SK-N-MC (cell line): Measurements from ENCODE around the gene VSTM4.

Source experiments
- DNase-seq: peaks from one replicate; pipeline ENCODE4 v3.0.0-alpha.2; 2011; ENCODE audit warnings: low read depth, low spot score
- H3K27ac ChIP-seq: fragments of 200-600 bp; sonication (generic); 2 replicates; pipeline ENCODE4 v1.5.1; 2016; ENCODE audit warnings: mixed run types
- H3K36me3 ChIP-seq: fragments of 200-600 bp; sonication (generic); 2 replicates; pipeline ENCODE4 v1.6.1; 2017; ENCODE audit warnings: antibody characterized with exemption, low read length, mixed read lengths; ENCODE audit not compliant: insufficient read depth
- H3K4me3 ChIP-seq: fragments of 200-600 bp; sonication (generic); 2 replicates; pipeline ENCODE4 v1.5.1; 2016
- H3K9ac ChIP-seq: fragments of 200-600 bp; sonication (generic); 2 replicates; pipeline ENCODE4 v1.8.0; 2017; ENCODE audit warnings: mixed run types, mixed read lengths; ENCODE audit not compliant: insufficient read length
- H3K9me3 ChIP-seq: fragments of 200-600 bp; sonication (generic); 2 replicates; pipeline ENCODE4 v1.6.1; 2017; ENCODE audit warnings: low read depth, mild to moderate bottlenecking, antibody characterized with exemption, low read length, moderate library complexity, mixed read lengths
- EZH2 ChIP-seq: fragments of 200-600 bp; sonication (generic); IDR thresholded peaks from one replicate; pipeline ENCODE4 v1.6.1; 2017; ENCODE audit warnings: antibody characterized with exemption
- FOXP2 ChIP-seq: optimal IDR thresholded peaks from 2 replicates; pipeline ENCODE3; 2011; ENCODE audit warnings: mild to moderate bottlenecking, moderate library complexity; ENCODE audit not compliant: insufficient read depth; ENCODE audit errors: extremely low read length, control extremely low read depth
- POLR2AphosphoS5 ChIP-seq: IDR thresholded peaks from 2 replicates; pipeline ENCODE4 v1.6.1; 2012; ENCODE audit warnings: mild to moderate bottlenecking, low read depth, low read length, borderline replicate concordance

The VSTM4 gene

DNA sequence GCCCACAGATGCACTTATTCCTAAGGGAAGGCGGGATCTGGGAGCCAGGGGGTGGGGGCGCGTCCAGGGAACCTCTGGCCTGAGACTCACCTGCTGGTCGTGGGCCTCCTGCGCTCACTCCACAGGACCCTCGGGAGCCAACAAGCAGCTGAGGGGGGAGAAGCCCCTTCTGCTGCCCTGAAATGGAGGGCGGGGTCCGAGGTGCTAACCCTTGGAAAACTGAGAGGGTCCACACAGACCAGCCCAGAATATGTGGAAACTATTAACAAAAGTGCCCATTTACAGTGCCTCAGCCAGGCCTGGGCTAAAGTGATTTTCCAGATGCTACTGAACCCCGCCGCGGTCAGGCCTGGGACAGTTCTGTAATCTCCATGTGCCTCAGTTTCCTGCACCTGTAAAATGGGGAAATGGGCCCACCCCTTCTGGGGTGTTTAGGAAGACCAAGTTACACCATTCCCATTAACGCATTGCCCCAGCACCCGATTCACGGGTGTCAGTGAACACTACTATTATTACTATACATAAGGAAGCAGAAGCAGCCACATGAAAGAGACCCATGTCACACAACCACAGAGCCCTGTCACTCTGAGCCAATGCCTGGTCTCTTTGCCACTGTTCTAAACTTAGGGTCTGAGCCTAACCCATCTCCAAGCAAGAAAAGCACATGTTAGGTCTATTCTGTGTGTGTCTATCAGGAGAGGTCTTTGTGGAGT is 630 bp upstream of the VSTM4 start:
- no peak for DNase-seq
- TF ChIP-seq POLR2AphosphoS5 (no peak), FOXP2 (no peak), EZH2 (no peak)
- no peak overlapping the region for H3K4me3 ChIP-seq
- no peak overlapping the region for H3K27ac ChIP-seq
- no peak overlapping the region for H3K9ac ChIP-seq
- no peaks in the 10 kb centered on the region for H3K9me3 ChIP-seq
- H3K36me3 ChIP-seq: no peaks in the 10 kb centered on the region

DNA sequence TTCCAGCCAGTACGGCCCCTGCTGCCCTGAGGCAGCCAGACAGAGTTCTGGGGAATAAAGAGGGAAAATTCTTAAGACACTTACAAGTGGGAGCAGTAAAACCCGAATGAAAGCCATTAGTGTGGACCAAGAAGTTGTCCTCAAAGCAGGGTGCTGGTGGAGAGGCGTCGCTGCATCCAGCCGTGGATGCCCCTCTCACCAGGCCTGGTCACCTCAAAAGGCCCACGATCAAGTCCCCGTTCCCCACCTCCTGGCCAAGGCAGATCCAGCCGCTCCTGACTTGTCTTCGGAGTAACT is 656 bp downstream of the VSTM4 start:
- Histone ChIP-seq H3K9ac (no peak overlapping the region), H3K36me3 (no peaks in the 10 kb centered on the region), H3K27ac (no peak overlapping the region), H3K9me3 (no peaks in the 10 kb centered on the region), H3K4me3 (no peak overlapping the region)
- TF ChIP-seq FOXP2 (no peak), POLR2AphosphoS5 (no peak), EZH2 (no peak)
- no peak for DNase-seq

DNA sequence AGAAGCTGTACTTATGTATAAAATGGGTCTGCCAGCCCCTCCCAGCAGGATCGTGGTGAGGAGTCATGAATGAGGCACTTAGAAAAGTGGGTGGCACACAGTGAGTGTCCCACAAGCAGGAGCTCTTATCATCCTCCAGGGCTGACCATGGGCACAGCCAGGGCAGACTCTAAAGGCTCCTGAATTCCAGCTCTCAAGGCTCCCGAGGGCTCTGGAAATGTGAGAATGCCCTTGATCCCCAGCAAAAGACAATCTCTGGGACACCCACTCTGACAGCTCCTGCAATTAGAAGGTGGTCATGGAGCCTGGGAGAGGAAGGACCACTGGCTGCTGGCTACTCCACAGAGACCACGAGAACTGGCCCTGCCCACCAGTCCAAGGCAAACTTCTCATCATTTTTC is 1.6 kb downstream of the VSTM4 start:
- no peak for DNase-seq
- Histone ChIP-seq H3K9ac (no peak overlapping the region), H3K36me3 (no peaks in the 10 kb centered on the region), H3K4me3 (no peak overlapping the region), H3K27ac (no peak overlapping the region), H3K9me3 (no peaks in the 10 kb centered on the region)
- no peak for TF ChIP-seq FOXP2
- TF ChIP-seq POLR2AphosphoS5: no peak
- TF ChIP-seq EZH2: no peak

GRCh38 chr10:49112851-49113250 is 2.5 kb downstream of the VSTM4 start:
- H3K9ac ChIP-seq: no peak overlapping the region
- DNase-seq: no peak
- no peak for TF ChIP-seq FOXP2
- no peak for TF ChIP-seq POLR2AphosphoS5
- TF ChIP-seq EZH2: no peak
- H3K36me3 ChIP-seq: no peaks in the 10 kb centered on the region
- no peak overlapping the region for H3K27ac ChIP-seq
- no peaks in the 10 kb centered on the region for H3K9me3 ChIP-seq
- H3K4me3 ChIP-seq: no peak overlapping the region

DNA sequence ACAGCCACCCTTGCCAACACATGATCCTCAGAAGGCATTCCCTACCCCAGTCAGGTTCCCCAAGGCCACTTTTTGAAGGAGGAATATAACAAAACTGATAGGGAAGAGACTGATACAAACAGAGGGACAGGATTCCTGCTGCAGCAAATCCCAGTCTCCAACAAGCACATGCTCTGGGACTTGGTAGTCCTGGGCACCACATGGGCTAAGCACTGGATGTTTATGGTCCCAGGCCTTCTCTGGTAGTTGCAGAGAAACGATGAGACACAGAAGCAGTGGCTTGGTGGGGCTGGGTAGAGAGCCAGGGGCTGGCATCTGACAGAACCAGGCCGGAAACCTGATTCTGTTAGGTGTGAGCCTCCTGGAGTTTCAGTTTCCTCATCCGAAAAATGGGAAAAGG is 3.2 kb downstream of the VSTM4 start:
- DNase-seq: no peak

DNA sequence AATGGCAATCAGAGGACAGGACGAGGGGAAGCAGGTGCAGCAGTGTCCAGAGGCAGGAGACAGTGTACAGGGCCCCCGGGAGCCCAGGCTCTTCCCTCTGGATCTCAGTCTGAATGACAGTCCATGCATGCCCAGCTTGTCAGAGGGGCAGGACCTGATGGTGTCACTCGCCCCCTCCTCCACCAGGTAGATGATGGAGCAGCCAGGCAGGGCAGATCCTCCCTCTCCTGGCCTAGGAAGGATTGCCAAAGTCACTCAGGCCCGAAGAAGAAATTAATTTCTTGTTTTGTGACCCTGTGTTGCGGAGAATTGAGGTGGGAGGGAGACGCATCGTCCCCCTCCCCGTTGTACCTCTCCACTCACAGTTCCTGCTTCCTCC is 4.0 kb downstream of the VSTM4 start:
- no peak overlapping the region for H3K27ac ChIP-seq
- H3K4me3 ChIP-seq: no peak overlapping the region
- TF ChIP-seq EZH2: no peak
- no peak for TF ChIP-seq POLR2AphosphoS5
- TF ChIP-seq FOXP2: no peak
- H3K9ac ChIP-seq: no peak overlapping the region
- no peaks in the 10 kb centered on the region for H3K9me3 ChIP-seq
- H3K36me3 ChIP-seq: no peaks in the 10 kb centered on the region
- no peak for DNase-seq

More for the DNA sequence above, 3.2 kb downstream of the VSTM4 start:
- Histone ChIP-seq H3K9ac (no peak overlapping the region), H3K27ac (no peak overlapping the region), H3K9me3 (no peaks in the 10 kb centered on the region), H3K4me3 (no peak overlapping the region), H3K36me3 (no peaks in the 10 kb centered on the region)
- no peak for TF ChIP-seq FOXP2
- TF ChIP-seq EZH2: no peak
- no peak for TF ChIP-seq POLR2AphosphoS5

GRCh38 chr10:49110684-49111319 is 4.5 kb downstream of the VSTM4 start:
- H3K4me3 ChIP-seq: no peak overlapping the region
- DNase-seq: no peak
- H3K36me3 ChIP-seq: no peaks in the 10 kb centered on the region
- H3K9me3 ChIP-seq: no peaks in the 10 kb centered on the region
- no peak for TF ChIP-seq POLR2AphosphoS5
- no peak for TF ChIP-seq EZH2
- TF ChIP-seq FOXP2: no peak
- H3K27ac ChIP-seq: no peak overlapping the region
- no peak overlapping the region for H3K9ac ChIP-seq

DNA sequence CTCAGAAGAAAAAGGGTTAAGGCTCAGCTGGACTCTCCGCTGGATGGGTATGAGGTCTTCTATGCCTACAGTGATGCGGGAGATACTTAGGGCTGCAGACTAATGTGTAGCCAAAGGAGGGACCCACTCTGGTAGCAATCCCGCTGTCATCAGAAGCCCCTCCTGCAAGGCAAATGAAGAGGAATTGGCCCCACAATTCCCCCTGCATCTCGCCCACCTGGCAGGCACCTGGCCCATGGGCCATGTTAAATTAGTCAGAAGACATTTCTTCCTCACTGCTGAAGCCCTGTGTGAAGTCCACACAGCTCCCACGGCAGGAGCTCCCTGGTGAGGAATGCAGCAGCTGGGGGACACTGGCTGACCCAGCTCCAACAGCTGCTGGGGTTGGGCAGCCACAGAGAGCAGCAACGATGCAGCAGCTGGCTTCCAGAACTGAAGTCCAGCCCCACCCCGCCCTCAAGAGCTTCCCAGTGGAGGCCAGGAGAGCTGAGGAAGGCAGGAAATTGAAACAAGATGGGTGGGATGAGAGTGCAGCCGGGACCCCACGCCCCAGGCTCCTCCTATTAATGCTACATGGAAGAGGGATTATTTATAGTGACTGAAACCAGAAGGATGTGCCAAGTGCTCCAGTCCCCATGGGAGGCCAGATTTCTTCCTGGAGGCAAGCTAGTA is 5.5 kb downstream of the VSTM4 start:
- Histone ChIP-seq H3K27ac (no peak overlapping the region), H3K9me3 (no peaks in the 10 kb centered on the region), H3K4me3 (no peak overlapping the region), H3K36me3 (no peaks in the 10 kb centered on the region), H3K9ac (no peak overlapping the region)
- DNase-seq: no peak
- TF ChIP-seq EZH2: no peak
- no peak for TF ChIP-seq POLR2AphosphoS5
- TF ChIP-seq FOXP2: no peak
